IPS-NIHi11 (cell line): ENCODE data around the gene THAP6.
A peak's percentile ranks its signal among the peaks of the same experiment; 100 is the strongest.
"Not testable (repeated sequence)": the region's sequence is repeated elsewhere in the genome, so short reads cannot be mapped to it uniquely, and the experiment has no call there.

Source experiments
- DNase-seq: peaks from one replicate; pipeline ENCODE4 v3.0.0; 2012; ENCODE audit warnings: mixed read lengths, low spot score

THAP6 gene, protein sequence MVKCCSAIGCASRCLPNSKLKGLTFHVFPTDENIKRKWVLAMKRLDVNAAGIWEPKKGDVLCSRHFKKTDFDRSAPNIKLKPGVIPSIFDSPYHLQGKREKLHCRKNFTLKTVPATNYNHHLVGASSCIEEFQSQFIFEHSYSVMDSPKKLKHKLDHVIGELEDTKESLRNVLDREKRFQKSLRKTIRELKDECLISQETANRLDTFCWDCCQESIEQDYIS

DNA sequence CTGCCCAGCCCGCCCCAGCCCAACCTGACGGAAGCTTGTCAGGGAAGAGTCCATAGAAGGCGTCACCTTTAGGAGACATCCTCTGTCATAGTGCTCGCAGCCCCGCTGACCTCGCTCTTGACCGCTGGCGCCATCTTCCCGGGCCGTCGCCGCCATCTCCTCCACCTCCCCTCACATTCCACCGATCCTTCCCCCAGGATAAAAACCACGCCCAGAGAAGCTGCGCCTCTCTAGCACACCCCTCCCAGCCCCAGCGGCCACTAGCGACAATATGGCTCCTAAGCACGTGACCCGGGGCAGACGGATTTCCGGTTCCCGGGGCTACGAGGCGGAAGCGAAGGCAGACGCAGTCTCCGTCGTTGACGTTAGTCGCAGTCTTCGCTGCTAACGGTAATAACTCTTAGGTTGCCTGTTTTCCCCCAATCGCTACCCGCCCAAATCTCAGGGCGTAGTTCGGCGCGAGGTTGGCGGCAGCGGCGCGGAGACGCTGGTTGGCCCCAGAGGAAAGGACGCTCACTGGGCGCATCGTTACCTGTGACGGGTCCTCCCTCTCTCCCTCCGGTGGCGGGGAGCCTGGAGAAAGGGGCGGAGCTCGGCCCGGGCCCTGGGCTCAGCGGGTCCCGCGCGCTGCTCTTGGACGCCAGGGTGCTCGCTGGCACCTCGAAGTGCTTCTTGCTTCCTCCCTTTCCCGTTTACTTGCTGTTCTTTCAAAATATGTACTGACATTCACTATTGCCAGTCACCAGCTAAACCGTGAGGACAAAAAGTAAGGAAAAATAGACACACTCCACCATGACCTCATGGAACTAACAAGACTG is at the start of gene THAP6, which contains the start of gene RCHY1:
Gene THAP6, plus strand, starts transcription at position 343 of the 818 bp plus-strand sequence. CDS start 980 bp downstream, outside the sequence.
Gene RCHY1, minus strand, starts transcription at position 273 of the 818 bp plus-strand sequence. Its CDS starts 117 bp downstream, at position 156.
- peak; percentile 90 for DNase-seq

DNA sequence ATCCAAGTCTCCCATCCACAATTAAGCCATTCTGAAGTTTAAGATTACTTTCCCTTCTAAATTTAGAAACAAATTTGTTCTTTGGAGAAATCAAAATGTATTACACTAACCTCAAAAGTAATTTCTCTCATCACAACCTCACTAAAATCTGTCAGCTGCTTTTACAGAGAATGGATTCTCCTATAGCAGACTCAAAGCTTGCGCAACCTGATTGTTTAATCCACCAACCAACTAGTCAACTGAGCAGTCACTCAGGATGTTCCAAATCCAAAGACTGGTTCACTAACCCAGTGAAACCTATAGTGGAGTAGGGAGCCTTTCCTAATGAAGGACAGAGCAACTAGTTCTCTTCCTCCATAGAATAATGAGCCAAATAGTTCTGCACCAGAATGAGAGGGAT is 44.4 kb upstream of the THAP6 start:
- DNase-seq: no peak

DNA sequence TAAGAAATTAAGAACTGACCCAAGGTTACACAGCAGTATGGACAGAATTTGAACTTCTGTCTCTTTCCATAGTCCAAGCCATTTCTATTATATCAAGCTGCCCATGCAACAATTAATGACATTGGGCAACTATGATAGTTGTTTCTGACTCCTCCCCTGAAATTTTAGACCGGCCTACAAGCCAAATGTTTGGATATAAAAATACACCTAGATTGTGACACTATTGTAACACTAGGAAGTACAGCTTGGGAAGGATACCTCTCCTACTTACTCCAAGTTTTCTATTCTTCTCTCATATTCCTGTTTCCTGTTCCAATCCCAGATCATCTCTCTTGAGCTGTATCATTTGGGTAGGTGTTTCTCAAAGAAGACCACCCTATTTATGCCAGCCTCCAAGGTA is 43.5 kb upstream of the THAP6 start:
- no peak for DNase-seq

DNA sequence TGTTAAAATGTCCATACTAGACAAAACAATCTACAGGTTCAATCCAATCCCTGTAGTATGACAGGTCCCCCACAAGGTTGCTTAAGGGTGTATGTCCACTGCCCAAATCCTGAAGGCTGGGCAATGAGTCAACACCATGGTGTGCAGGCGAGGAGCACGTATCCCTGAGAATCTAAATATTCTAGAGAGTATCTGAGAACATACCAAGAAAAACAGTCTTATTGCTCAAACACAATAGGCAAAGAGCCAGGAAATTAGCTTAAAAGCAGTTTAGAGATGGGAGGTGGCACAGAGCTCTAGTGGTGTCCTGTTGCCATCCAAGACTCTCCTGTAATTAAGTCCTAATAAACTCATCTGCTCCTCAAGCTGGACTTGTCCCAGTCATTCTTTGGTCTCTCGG is 37.1 kb upstream of the THAP6 start:
- no peak for DNase-seq

DNA sequence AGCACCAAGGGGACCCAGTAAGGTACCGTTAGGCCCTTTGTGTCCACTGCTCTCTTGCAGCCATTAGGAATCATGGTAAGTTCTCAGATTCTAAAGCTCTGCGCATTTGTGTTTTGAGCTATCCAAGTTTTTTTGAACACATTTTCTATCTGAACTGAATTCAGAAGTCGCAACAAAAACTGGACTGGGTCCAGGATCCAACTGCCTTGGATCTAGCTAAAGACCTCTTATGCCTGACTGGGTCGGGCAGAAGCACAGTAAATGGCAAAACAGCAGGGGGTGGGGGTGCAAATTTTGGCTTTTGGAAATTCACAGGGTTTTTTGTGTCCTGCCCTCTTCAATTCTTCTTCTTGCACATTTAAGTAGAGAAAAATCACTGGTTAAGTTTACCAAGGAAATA is 30.1 kb upstream of the THAP6 start:
- DNase-seq: no peak

DNA sequence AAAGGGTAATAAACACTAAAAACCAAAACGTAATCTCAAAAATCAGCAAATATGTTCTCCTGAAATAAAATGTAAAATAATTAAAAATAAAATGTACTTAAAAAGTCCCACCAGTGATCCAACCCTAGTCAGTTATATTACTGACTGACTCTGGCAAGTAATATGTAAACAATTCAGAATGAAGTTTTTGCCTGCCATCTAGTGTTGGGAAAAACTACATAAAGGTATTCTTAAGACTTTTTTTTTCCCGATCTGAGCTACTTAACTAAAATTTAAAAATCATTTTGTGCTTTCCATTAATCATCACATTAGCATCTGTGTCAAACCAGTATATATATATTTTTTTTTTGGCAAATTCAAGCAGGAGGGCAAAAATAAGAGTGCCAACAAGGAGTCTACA is 24.1 kb upstream of the THAP6 start:
- DNase-seq: no peak

DNA sequence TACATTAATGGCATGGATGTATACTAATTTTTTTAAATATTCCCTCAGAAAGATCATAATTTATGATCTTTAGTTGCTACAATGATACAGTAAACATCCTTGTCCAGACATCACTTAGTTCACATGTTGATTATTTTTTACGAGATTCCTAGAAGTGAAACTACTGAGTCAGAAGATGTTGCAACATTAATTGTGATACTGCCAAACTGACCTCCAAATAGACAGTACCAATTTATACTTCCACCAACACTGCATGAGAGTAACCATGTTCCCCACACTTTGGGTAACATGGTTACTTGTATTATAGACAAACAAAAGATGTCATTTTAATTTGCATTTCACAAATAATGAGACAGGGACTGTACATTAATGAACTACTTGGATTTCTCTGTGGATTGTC is 19.7 kb upstream of the THAP6 start:
- no peak for DNase-seq

DNA sequence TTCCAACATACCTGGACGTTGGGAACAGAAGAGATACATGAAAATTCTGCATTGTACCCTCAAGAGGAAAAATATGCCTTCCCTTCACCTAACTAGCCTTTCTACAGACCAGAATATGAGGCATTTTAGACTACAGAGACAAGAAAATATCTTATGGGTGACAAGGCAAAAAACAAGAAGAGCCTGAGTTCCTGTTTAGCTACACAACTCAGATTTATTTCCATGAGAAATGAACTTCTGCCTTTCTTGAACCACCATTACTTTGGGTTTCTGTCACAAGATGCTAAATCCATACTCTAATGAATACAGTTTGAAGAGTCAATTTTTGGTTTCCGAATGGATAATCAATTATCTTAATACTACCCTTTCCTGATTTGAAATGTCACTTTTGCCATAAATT is 18.8 kb upstream of the THAP6 start:
- no peak for DNase-seq

DNA sequence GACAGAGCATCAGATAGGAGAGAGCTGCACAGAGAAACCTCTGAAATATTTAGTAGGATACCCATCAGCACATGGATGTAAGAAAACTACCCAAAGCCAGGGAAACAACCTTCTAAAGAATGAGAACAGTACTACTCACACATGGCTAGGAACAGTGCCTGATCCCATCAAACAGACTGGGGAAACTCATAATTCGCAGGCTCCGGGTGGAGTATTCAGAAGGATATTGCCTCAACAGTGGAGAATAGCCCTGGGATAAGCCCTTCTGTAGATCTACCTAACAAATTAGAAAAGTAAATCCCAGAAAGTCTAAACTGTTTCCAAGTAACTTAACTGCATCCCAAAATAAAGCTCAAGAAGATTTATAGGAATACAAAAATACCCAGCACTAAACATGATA is 17.9 kb upstream of the THAP6 start:
- no peak for DNase-seq

DNA sequence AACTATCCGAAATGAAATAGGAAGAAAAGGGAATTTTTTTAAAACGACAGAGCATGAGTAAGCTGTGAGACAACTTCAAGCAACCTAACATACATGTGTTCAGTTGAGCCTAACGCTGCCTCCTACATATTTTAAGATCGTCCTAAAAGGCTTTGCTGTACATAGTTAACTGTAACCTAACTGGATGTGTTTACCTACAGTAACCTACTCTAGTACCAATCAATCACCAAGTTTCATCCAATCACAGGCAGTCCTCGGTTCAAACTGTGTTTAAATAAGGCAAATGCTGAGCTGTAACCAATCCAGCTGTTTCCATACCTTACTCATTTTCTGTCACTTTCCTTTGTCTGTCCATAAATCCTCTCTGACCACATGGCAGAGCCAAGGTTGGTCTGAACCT is 17.1 kb upstream of the THAP6 start:
- no peak for DNase-seq

DNA sequence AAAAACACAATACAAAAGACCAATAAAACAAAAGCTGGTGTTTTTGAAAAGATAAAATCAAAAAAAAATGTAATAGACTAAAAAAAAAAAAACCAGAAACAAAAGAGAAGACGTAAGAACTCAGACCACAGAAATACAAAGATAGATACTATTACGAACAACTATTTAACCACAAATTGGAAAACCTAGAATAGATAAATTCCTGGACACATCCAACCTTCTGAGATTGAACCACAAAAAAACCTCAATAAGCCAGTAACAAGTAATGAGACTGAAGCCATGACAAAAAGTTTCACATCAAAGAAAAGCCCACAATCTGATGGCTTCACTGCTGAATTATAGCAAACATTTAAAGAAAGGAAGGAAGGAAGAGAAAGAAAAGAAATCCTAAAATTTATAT is 16.2 kb upstream of the THAP6 start:
- DNase-seq: no peak

DNA sequence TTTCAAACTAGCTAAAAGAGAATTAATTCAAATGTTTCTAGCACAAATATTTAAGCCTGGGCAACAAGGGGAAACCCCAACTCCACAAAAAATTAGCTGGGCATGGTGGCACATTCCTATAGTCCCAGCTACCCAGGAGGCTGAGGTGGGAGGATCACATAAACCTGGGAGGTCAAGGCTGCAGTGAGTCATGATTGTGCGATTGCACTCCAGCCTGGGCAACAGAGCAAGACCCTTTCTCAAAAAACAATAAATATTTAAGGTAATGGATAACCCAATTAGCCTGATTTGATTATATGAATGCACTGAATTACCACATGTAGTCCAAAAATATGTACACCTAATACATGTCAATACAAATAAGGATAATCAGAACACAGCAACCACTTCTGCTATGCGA is 14.4 kb upstream of the THAP6 start:
- no peak for DNase-seq

DNA sequence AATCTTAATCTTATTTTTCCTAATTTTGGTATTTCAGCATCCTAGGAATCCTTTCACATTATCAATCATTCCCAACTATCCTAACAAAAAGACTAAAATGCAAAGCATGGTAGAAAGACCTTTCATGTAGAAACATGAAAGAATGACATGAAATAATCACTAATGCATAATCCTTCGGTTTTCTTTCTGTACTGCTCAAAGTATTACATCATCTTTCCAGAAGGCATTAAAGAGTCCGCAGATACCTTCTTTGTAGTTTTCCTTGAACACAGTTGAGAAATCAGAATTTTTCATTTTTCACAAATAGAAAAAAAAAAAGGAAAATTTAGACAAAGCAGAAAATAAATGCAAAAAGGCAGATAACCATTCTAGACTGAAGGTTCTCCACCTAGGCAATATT is 11.6 kb upstream of the THAP6 start:
- no peak for DNase-seq

DNA sequence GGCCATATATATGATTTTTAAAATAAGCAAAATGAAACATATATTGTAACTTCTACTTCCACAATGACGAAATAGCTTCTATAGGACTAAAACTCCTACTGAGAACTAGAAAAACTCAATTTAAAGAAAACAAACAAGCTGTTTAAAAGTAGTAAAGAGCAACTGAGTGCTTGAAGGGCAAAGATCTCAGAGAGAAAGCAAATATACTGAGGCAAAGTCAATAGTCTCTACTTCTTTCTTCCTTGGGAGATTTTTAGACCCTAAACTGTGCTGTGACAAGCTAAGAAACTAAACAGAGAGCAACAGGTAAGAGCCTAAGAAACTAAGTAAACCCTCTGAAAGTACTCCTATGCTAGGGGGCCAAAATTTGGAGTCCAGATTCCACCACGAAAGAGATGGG is 8.6 kb upstream of the THAP6 start:
- no peak for DNase-seq

DNA sequence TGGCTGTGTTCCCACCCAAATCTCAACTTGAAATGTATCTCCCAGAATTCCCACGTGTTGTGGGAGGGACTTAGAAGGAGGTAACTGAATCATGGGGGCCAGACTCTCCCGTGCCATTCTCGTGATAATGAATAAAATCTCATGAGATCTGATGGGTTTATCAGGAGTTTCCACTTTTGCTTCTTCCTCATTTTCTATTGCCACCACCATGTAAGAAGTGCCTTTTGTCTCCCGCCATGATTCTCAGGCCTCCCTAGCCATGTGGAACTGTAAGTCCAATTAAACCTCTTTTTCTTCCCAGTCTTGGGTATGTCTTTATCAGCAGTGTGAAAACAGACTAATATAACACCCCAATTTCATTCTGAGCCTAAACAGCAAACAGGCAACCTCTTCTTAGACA is 4.7 kb upstream of the THAP6 start:
- DNase-seq: not testable (repeated sequence)

DNA sequence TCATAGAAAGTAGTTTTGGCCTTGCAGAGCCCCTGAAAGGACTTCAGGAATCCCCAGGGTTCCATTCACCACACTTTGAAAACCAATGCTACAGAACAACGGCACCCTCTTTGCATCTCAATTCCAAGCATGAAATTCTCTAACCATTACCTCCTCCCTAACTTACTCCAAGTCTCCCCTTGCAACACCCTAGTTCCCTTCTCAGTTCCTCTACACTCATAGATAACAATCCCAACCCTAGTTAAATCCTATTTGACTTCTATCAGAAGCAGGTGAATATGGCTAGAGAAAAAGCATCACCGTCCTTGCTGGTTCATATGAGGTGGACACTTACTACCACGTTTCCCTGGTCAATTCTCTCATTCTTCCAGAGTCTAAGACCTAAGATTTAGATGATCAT is 2.4 kb upstream of the THAP6 start:
- peak; percentile 17 for DNase-seq

DNA sequence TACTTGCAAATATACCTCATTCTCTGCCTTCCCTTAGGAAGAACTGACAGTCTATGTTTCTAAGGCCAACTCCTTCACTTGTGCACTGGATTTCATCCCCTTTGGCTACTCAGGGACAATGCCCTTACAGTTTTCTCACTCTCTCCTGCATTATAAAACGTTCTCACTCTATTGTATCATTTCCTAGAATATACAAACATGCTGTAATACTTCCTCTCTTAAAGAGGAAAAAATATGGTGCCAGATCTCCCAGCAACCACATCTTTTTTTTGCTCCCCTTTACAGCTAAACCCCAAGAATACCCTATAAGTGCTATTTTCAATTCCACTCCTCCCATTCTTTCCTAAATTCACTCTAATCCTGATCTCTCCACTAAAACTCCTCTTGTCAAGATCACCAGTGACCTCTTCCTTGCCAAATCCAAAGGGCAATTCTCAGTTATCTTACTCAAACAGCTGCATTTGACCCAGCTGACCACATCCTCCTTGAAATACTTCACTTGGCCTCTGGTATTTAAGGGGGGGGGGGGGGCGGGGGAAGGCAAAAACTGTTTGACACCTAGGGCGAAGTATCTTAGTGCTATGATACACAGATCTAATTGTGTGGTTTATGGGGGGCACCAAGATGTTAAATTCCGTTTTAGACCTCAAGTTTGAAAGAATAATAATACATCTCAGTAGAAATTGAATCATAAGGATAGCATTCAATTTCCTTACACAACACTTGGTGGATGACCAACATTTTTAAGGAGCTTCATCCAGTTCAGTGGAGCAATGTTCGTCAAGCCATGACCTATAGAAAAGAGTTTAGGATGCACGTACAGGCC is 1.7 kb upstream of the THAP6 start:
- DNase-seq: peak; percentile 35

DNA sequence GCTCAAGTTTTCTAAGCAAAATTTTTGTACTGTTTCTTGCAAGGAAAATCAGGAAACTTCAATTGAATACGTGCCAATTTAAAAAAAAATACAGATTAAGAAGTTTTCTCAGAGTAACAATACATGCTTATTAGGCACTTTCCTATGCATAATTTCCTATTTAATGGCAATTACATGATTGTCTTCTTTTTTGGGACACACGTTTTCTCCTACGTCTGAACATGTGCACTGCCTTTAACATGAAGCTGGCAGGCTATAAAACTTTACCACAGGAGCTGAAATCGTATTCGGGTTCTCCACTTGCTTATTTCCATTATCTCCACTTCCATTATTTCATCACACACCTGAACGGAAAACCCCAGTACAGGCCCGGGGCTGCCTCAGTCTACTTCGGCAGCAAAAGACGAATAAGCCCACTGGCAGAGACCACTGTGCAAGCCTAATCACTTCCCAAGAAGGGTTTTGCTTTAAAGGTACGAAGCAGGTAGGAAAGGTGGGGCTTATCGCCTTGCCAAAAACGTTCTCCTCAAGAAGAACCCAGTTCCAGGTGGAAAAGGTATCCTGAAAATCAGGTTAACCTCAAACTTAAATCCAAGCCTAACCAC is 645 bp upstream of the THAP6 start:
- DNase-seq: no peak

DNA sequence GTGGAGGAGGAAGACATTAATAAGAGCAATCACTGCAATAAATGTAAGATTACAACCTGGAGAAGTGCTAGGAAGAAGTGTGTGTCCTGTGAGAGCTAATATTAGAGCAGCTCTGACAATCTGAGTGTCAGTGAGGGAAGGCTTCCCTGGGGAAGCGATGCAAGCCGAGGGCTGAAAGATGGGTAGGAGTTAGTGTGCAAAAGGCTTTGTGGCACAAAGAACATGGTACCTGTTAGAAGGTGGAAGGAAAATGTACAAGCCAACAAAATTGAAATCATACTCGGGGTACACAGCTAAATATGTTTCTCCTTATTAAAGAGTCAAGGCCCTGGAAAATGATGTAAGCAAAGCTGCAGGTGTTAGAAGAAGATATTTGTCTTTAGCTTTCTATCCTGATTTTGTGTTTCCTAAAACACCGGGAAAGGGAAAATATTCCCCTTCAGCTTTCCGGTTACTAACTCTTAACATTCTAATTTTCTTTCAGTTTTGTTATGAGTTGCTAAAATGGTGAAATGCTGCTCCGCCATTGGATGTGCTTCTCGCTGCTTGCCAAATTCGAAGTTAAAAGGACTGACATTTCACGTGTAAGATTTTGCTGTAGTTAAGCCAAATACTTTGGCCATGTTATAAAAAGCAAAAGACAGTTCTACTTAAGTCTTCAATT is 808 bp downstream of the THAP6 start:
- no peak for DNase-seq

DNA sequence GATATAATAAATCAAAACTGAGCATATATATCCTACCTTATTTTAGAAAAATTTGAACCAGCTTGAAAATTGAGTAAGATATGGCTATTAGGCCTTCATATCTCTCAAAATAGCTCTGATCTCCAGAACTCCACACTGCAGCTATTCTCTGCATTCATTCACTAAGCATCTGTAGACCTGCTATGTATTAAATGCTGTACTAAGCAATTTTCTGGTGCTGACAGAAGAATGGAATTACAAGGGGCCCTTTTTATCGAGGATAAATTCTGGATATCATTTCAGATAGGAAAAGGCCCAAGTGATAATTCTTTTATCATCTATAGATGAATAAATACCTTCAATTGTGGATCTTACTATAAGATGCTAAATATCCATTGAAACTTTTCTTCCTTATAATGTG is 1.9 kb downstream of the THAP6 start:
- DNase-seq: no peak

DNA sequence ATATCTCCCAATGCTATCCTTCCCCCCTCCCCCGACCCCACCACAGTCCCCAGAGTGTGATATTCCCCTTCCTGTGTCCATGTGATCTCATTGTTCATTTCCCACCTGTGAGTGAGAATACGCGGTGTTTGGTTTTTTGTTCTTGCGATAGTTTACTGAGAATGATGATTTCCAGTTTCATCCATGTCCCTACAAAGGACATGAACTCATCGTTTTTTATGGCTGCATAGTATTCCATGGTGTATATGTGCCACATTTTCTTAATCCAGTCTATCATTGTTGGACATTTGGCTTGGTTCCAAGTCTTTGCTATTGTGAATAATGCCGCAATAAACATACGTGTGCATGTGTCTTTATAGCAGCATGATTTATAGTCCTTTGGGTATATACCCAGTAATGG is 5.2 kb downstream of the THAP6 start:
- DNase-seq: not testable (repeated sequence)

DNA sequence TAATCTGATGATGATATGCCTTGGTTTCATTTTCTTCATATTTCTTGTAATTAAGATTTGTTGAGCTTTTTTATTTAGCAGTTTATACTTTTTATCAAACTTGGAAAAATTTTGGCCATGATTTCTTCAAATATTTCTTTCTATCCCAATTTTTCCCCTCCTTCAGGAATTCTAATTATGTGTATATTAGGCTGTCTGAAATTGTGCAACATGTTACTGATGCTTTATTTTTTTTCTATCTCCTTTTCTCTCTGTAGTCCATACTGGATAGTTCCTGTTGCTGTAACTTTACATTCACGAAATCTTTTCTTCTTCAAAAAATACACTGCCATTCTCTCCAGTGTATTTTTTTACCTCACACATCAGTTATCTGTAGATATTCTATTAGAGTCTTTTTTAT is 10.8 kb downstream of the THAP6 start:
- DNase-seq: no peak
